Liver (tissue), 9 donors: Measurements from ENCODE around the gene TNFAIP3. TPM values are rescaled to one million over a fixed set of nuclear protein-coding genes. Genes with fewer than 3 reads are reported as not detected.
A peak's percentile ranks its signal among the peaks of the same experiment; 100 is the strongest.

Experiments
- DNase-seq: peaks from one replicate; pipeline ENCODE4 v3.0.0-alpha.2; 2017; ENCODE audit warnings: low spot score
- H3K27ac ChIP-seq, 2 donors: one replicate each; pipeline ENCODE4 v1.7.0; 2013; ENCODE audit warnings: inconsistent platforms in 2 of 2, low read length in 2 of 2, control low read depth in 1 of 2, low read depth in 1 of 2, mild to moderate bottlenecking in 1 of 2
- H3K27me3 ChIP-seq, 4 donors: one replicate each; pipeline versions ENCODE4 v1.6.1 to v1.7.0; 2013; ENCODE audit warnings: low read length in 3 of 4, inconsistent platforms in 1 of 4, mild to moderate bottlenecking in 1 of 4, moderate library complexity in 1 of 4; ENCODE audit not compliant: control insufficient read depth in 4 of 4, insufficient read depth in 4 of 4
- H3K36me3 ChIP-seq, 4 donors: one replicate each; pipeline versions ENCODE4 v1.6.1 to v1.7.0; 2013; ENCODE audit warnings: low read length in 3 of 4, mild to moderate bottlenecking in 3 of 4, low read depth in 1 of 4, moderate library complexity in 1 of 4; ENCODE audit not compliant: control insufficient read depth in 4 of 4, insufficient read depth in 3 of 4
- H3K4me1 ChIP-seq, 4 donors: one replicate each; pipeline versions ENCODE4 v1.6.1 to v1.7.0; 2013; ENCODE audit warnings: low read length in 3 of 4, mild to moderate bottlenecking in 3 of 4, moderate library complexity in 1 of 4; ENCODE audit not compliant: control insufficient read depth in 4 of 4, insufficient read depth in 4 of 4
- H3K4me3 ChIP-seq, 3 donors: one replicate each; pipeline versions ENCODE4 v1.6.1 to v1.7.0; 2013; ENCODE audit warnings: low read length in 3 of 3, control low read depth in 1 of 3, low read depth in 1 of 3, mild to moderate bottlenecking in 1 of 3
- H3K9ac ChIP-seq, 2 donors: one replicate each; pipeline ENCODE4 v1.7.0; 2013; ENCODE audit warnings: low read length in 2 of 2, mild to moderate bottlenecking in 2 of 2, moderate library complexity in 2 of 2, control low read depth in 1 of 2, low read depth in 1 of 2
- H3K9me3 ChIP-seq, 4 donors: one replicate each; pipeline versions ENCODE4 v1.6.1 to v1.7.0; 2013; ENCODE audit warnings: low read length in 3 of 4; ENCODE audit not compliant: control insufficient read depth in 4 of 4
- ATF3 ChIP-seq: IDR thresholded peaks from 2 replicates; pipeline ENCODE4 v1.6.1; 2016; ENCODE audit warnings: antibody characterized with exemption
- HNF4G ChIP-seq: IDR thresholded peaks from 2 replicates; pipeline ENCODE4 v1.6.1; 2016; ENCODE audit warnings: antibody characterized with exemption
- JUND ChIP-seq, 2 donors: IDR thresholded peaks; 2 replicates each; pipeline ENCODE4 v1.6.1; 2016; ENCODE audit warnings: antibody characterized with exemption in 2 of 2
- MAX ChIP-seq: IDR thresholded peaks from 2 replicates; pipeline ENCODE4 v1.6.1; 2016; ENCODE audit warnings: antibody characterized with exemption
- REST ChIP-seq: IDR thresholded peaks from 2 replicates; pipeline ENCODE4 v1.6.1; 2016; ENCODE audit warnings: antibody characterized with exemption, mild to moderate bottlenecking
- RXRA ChIP-seq, 2 donors: IDR thresholded peaks; 2 replicates each; pipeline ENCODE4 v1.6.1; 2017 to 2018; ENCODE audit warnings: antibody characterized with exemption in 2 of 2, mild to moderate bottlenecking in 1 of 2
- SP1 ChIP-seq: IDR thresholded peaks from 2 replicates; pipeline ENCODE4 v1.6.1; 2018; ENCODE audit warnings: antibody characterized with exemption, mild to moderate bottlenecking
- YY1 ChIP-seq: IDR thresholded peaks from 2 replicates; pipeline ENCODE4 v1.6.1; 2016; ENCODE audit warnings: antibody characterized with exemption, mild to moderate bottlenecking
- WGBS: extraction: QIAGEN DNeasy Blood & Tissue Kit; methylation state at CpG from one replicate; pipeline ENCODE4 v1.1.7; 2013; 5-methylcytosine and 5-hydroxymethylcytosine counted together
- polyA plus RNA-seq, 2 donors: library from polyadenylated mRNA; stranded (reverse) in 1 of 2; unstranded in 1 of 2; fragments of 200-250 nt in 1 of 2; fragments of >200 nt in 1 of 2; fragmentation: Nextera tagmentation in 1 of 2; extraction: Ambion mirVana in 1 of 2; gene quantifications; one replicate each; pipeline versions ENCODE4 v1.2.1 to v1.2.3, GENCODE V29; 2013 to 2015
- total RNA-seq, 2 donors: library from RNA; depleted of rRNA; stranded (reverse); fragments of >200 nt; gene quantifications; one replicate each; pipeline ENCODE4 v1.2.3, GENCODE V29; 2014
- donor health status: healthy.
- donor health status: healthy.
- donor health status: healthy.
- donor health status: healthy.
- donor health status: healthy.

The TNFAIP3 gene
- total and polyA plus RNA-seq, 4 donors = 4.5 to 8.0 (median 6.7) TPM

- no peak for DNase-seq
- H3K36me3 ChIP-seq = peaks cover 0 to 5% (median 0%) of the 10 kb centered on the region in 4 donors
- WGBS = 50% methylated on average over 10 of the region's 10 CpGs
- H3K4me3 ChIP-seq = peak overlapping the region; percentile 84 to 91 (median 89)
- no peaks in the 10 kb centered on the region for H3K27me3 ChIP-seq
- peaks cover 5 to 63% (median 27%) of the 10 kb centered on the region in 4 donors for H3K4me1 ChIP-seq
- H3K9ac ChIP-seq = peak overlapping the region; percentile 72 to 90
- no peaks in the 10 kb centered on the region for H3K9me3 ChIP-seq
- TF ChIP-seq MAX (no peak), ATF3 (no peak), HNF4G (no peak), REST (no peak), RXRA (IDR thresholded peaks at IDR 0.05) (no peak)
- no peak overlapping the region for H3K27ac ChIP-seq
Observed at GRCh38 chr6:137868721-137869548, 1.9 kb downstream of the TNFAIP3 start.

- Histone ChIP-seq H3K9ac (no peak overlapping the region), H3K27me3 (no peaks in the 10 kb centered on the region), H3K27ac (no peak overlapping the region), H3K9me3 (no peaks in the 10 kb centered on the region), H3K36me3 (peaks cover 0 to 9% (median under 1%) of the 10 kb centered on the region in 4 donors), H3K4me3 (peak overlapping the region in 1 of 3 donors; percentile 14), H3K4me1 (peaks cover 8 to 67% (median 31%) of the 10 kb centered on the region in 4 donors)
- no peak for DNase-seq
- TF ChIP-seq MAX (no peak), SP1 (no peak), ATF3 (no peak), REST (no peak), YY1 (no peak), JUND (IDR thresholded peaks at IDR 0.05) (no peak), HNF4G (no peak)
- 93% methylated on average over 3 of the region's 3 CpGs for WGBS
Observed at GRCh38 chr6:137869549-137870307, 2.7 kb downstream of the TNFAIP3 start.
